NCI-H524 treated with DMSO at 0.1 percent for 48 hours (cell line): Measurements from ENCODE around the gene OST4.
A peak's percentile ranks its signal among the peaks of the same experiment; 100 is the strongest.
"Not testable (repeated sequence)": the region's sequence is repeated elsewhere in the genome, so short reads cannot be mapped to it uniquely, and the experiment has no call there.

Experiments used
- DNase-seq: peaks from one replicate; lab custom pipeline; 2025; lab: John Stamatoyannopoulos, UW

OST4 gene

DNA sequence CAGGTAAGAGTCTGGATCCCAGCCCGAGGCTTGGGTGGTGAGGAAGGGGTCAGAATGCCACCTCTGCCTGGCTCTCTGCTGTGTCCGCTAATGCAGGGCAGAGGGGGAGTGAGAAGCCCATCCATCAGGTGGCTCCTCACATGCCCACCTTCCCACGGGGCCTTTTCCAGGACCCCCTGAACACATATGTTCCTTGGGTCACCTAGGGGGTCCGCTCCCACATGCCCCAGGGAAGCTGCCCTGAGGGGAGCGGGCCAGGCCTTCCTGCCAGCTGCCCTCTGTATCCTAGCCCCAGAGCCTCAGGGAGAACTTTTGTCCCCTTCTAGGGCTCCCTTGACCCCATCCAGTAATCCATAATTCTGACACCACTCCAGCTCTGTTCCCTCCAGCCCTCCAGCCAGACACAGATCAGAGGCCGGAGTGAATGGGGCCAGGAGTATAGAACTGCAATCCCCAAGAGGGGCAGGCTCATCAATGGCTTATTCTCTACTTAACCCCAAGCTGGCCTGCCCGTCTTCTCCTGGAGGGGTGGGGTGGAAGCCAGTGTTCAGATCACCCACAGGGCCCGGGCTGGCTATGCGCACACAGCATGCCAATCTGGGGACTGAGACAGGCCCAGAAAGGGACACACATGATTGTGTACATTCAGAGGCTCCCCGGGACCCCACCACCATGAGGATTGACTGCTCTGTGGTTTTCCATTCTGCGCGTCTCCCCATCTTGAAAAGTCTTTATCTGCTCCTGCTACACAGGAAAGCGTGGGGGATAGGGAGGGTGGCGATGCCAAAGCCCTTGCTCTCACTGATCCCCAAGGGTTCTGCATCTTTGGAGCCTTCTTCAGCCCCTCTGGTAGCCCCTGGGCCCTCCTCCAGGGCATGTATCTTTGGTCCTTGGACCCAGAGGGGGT is 8.0 kb upstream of the OST4 start:
- DNase-seq, result no peak

DNA sequence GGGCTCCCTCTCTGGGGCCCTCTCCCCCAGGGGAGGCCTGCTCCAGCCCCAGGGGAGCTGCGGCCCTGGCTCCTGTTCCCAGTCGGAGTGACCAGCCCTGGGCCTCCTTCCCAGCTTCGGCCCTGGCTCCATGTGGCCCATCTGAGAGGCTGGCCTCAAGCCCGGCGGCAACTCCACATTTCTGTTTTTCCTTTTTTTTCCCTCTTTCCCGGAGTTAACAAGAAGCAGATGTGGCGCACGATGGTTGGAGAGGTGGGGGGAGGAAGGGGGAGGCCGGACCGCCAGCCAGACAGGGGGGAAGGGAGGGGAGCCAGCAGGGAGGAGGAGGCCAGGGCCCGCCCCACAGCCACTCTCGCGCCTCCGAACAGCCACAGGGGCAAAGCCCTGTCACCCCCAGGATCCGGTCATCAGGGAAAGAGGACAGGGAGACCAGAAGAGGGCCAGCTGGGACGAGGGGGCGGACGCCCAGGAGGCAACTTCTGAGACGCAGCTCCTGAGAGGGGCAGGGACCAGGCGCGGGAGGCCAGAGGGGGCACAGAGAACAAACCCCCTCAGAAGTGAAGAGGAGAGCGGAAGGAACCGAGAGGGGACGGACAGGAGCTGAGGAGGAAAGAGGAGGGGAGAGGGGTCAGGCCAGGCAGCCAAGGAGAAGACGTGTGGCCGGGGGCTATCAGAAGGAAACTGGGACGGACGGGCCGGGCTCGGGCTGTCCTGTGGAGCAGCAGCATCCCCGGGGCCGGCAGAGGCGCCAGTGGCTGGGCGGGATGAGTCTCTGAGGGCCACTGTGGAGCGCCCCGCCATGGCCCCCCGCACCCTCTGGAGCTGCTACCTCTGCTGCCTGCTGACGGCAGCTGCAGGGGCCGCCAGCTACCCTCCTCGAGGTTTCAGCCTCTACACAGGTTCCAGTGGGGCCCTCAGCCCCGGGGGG is 7.1 kb upstream of the OST4 start, which contains the start of gene EMILIN1:
Gene EMILIN1, plus strand, starts transcription at position 349 of the 928 bp plus-strand sequence. Its CDS starts 451 bp downstream, at position 800.
- DNase-seq, result no peak

DNA sequence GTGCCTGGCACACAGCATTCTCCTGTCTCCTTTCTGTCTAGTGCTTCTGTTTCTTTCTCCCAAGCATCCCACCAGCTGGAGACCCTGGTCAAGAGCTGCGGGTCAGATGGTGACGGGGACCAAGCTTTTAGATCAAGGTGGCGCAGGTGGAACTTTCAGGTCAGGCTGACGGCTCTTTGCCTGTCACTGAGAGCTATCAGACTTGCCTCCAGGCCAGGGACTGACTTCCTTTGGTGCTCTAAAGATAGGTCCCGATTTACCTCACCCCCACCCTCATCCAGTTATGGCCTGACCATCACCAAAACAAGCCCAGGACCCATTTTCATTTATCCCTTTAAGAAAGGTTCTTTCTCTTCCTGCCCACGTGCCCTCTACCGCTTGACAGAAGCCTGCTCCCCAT is 5.8 kb upstream of the OST4 start:
- DNase-seq, result no peak

DNA sequence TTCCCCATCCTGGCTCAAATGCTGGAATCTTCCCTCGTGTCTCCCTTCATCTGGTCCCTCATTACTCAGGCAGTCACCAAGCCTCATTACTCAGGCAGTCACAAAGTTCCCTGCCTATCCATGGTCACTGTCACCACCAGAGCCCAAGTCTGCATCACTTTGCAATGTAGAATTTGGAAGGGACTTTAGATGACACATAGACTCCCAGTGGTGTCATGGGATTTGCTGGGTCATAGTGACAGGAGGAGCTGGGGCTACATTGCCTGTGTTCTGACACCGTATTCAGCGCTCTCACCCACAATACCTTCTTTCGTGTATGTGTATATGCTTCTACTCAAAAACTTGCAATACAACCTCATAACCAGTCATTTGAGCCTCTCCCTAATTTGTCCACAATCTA is 4.9 kb upstream of the OST4 start:
- no peak for DNase-seq

DNA sequence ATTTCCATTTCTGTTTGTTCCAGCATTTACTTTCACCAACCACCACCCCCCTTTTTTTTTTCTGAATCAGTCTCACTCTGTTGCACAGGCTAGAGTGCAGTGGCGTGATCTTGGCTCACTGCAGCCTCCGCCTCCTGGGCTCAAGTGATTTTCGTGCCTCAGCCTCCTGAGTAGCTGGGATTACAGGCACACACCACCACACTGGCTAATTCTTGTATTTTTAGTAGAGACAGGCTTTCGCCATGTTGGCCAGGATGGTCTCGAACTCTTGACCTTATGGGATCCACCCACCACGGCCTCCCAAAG is 4.1 kb upstream of the OST4 start:
- DNase-seq, result not testable (repeated sequence)

DNA sequence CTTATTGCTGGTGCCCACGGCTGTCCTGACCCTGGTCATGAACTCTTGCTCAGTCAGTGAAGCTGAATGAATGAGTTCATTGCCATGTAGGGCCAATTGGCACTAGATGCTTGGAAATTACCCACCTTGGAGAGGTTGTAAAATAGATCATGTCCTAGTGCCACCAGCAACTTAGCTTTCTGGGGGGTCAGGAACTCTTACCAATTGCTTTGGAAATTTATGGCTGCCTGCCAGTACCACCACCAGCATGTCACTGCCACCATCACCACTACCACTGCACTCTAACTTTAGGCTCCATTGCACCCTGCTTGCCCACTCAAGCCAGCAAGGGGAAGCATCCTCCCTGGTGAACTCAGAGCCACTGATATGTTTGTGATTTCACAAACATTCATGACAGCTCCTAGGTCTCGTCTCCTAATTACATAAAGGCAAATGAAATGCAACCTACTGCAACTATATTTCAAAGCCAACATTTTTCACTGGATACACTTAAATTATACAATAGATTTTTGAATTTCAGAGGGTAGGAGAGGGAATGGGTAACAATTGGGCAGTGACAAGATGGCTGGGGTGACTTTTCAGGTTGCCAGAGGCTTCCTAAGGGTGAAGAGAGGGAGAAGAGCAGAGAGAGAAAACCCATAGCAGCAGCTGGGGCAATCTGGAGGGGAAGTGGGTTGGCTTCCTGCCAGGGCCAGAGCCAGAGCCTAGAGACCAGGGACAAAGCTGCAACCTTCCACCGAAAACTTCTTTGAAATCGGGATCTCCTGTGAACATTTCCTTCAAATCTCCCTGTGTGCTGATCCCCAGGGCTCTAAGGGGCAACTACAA is 3.5 kb upstream of the OST4 start:
- no peak for DNase-seq

DNA sequence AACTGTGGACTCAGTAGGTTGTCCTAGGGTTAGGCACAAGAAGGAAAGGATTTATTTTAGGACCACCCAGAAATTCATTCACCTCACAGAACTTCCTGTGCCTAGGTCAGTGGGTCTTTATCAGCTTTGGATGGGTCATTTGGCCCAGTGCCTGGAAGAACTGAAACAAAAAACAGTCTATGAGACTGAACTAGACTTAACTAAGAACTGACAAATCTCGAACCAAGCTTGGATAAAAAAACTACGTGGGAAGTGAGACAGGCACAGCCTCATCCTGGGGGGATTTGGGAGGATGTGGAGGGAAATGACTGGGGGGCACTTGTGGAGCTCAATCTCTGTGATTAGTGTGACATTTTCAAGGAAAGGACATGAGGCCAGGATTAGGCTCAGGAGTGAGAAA is 2.3 kb upstream of the OST4 start:
- no peak for DNase-seq

DNA sequence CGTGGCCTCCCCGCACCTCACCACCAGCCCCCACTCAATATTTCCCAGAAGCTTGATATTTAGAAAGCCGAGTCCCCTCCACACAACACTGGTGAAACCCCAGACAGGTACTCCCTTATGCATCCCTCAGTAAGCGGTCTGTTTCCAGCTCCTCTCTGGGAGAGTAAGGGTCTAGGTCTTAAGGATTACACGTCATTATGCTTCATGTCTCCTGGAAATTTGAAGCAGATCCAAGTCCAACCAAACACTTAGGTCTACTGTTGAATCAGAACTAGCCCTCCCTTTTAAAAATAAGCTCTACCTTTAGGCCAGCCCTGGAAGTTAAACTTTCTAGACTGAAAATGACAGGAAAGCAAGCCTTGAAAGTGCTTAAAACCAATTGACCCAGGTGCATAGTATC is 1.5 kb upstream of the OST4 start:
- DNase-seq, result no peak

DNA sequence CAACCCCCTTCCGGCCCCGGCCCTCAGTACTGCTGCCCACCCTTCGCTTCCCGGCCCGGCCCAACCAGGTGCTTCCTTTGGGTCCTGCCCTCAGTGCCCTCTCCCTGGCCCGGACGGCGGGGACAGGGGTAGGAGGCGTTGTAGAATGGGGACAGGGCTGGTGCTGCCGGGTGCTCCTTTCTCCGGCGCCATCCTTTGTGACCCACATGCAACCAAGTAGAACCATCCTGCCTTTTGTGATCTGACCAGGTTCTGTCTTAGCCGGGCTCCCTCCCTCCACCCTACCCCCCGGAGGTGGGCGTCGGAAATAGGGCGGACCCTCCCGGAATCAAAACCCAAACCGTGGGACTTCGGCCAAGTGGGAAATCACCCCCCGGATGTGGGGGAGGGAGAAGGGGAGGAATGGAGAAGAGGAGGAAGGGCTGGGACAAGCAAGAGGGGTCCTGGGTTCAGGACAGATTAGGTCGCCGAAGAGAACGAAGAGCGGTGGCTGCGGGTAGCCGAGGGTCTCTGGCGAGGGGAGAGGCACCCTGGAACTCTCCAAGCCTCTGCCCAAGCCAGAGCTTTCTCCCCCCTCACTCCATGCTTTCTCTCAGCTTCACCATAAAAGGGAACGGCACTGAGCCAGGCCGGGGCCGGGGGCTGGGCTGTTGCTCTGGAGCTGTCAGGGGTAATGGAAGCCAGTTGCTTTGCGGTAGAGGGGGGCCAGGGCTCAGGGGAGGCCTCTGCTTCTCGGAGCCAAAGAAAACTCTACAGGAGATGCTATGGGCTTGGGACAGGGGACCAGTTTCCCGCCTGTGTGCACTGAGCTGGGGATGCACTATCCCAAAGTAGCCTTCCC is 756 bp upstream of the OST4 start:
- DNase-seq, result no peak

DNA sequence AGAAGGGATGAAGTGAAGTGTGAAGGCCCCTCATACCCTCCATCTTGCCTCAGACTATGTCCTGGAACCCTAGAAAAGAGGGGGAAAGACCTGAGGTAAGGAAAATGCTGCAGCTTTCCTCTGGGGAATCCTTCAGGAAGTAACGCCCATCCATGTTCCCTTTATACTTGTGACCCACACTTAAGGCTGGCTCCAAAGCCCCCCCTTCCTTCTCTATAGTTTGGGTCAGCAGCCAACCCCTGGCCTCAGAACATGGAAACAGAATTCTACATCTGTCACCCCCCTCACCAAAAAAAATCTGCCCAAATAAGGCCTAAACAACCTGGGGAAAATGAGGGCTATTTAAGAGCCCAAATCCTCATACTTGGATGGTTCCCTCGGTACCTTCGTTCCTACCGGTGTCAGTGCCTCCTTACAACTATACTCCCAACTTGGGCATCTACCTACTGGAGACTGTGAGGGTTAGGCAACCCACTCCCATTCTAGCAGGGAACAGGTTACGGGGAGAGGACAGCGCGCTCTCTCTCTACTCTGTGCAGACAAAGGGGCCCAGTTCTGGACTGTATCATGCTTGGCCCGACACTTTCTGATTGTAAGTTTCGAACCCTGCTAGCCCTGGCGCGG is 689 bp downstream of the OST4 start:
- no peak for DNase-seq

DNA sequence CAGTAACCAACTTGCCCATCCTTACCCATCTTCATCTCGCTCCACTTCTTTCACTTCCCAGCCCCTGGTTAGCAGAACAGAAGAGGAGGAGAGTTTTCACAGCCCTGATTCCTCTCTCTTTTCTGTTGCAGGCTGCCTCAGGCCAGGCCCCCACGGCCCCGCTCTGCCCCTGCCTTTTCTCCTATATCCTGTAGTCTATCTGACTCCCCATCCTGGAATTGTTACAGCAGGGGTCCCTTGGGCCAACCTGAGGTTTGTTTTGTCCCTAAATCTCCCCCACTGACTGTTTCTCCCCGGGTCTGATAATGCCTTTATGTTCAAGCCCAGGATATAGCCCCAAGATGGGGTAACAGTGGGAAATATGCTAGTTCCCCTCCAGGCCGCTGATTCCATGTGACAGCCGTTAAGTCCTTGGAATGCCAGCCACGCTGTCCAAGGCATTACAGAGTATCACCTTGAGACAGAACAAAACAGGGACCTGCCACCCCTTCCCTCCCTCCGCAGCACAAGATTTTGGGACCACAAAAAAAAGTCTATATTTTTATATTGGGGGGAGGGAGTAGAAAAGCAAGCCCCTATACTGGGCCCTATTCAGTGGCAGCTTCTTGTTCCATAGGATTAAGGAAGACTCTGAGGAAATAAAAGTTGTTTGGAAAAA is 1.4 kb downstream of the OST4 start:
- no peak for DNase-seq

DNA sequence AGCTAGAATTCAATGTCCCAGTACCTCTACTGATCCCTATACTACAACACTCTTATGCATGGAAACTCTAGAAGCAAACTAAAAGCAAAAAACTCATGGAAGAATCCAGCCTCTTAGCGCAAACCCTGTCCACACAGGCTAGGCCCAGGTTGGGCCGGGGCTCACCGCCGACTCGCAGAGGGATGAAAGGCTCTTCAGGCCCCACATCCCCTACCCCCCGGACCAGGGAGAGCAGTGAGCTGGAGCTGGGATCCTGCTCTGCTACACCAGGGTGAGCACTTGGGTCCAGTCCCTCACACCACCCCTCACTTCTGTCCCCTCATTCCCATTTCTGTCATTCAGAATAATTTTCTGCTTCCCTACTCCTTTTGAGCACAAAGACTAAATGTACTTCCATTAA is 2.0 kb downstream of the OST4 start:
- no peak for DNase-seq

DNA sequence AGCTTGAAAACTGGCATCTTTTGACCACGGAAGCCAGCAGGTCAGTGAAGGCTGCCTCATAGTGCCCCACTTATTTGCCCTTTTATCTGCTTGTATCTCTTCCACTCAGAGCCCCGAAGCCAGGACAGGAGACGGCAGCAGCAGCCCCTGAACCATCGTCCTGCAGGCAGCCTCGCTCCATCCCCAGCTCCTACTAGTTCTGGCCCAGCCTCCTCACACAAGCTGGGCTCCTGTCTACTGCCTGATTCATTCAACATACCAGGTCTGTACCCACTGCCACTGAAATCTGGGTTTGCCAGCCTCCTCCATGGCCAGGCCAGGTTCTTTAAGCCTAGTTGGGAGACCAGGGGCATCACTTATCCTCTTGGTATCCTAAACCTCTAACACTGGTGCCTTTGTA is 4.1 kb downstream of the OST4 start:
- no peak for DNase-seq

DNA sequence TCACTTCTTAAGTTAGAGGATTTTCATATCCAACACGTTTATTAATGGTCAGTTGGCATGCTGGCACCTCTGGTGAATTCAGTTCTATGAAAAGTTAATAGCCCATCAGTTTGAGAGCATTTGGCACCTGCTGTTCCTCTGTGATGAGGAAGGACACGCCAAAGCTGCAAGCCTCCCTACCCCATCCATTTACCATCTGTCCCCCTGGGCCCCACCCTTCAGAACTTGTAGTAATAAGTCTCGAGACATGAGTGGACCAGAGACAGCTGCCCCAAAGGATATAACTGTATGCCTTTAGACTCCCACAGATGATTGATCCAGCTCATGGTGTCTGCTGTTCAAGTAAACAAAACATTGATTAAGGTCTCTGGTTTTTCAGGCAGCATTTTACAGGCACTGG is 6.3 kb downstream of the OST4 start:
- DNase-seq, result peak; percentile 83

DNA sequence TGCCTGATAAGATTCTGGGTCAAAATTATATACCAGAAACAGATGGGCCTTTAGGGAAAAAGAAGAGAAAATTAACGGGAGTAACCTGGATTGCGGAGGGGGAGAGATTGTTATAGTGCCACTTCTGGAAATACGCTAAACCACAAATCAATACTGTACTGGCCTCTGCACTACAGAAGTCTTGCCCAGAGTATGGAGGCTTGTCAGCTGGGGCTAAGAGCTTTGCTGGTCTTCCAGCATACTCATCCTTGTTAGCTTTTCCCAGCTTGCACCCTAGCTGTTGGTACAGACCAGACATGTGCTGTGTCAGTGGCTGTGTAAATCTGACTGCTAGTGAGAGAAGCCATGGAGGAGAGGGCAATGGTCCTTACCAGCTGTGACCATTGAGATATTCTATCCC is 11.1 kb downstream of the OST4 start:
- no peak for DNase-seq

DNA sequence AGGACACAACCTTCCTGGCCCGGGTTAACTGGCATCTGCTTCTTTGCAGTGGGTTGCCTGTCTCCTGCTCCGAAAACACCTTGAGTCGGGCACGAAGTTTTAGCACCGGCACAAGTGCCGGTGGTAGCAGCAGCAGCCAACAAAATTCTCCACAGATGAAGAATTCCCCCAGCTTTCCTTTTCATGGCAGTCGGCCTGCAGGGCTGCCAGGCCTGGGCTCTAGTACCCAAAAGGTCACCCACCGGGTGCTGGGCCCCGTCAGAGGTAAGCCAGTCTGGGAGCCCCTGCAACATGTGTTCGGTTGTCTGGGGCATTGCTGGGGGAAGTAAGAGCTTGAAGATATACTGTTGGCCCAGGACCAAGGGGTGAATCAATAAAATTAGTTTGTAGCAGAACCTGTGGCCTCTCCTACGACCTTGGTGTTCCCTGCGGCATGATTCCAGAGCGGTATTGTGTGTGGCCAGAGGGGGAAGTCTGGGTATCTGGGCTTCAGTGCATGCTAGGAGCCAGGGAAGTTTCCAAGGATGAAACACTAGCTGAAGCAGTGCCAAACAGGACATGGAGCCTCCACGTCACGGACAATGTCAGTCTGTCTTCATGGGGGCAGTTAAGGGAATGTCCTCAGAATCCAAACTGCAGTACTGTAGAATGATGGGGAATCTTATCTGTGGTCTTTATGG is 12.2 kb downstream of the OST4 start:
- DNase-seq, result no peak

DNA sequence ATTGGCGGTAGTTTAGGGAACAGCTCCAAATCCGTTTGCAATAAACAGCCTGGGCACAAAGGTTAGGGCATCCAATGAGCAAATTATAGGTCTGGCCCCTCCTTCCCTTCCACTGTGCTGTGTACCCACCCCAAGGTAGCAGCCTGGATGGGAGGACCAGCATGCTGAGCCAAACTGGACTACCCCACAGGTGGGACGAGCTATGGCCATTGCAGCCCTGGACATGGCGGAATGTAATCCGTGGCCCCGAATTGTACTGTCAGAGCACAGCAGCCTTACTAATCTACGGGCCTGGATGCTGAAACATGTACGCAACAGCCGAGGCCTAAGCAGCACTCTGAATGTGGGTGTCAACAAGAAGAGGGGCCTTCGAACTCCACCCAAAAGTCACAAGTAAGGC is 13.2 kb downstream of the OST4 start:
- no peak for DNase-seq

DNA sequence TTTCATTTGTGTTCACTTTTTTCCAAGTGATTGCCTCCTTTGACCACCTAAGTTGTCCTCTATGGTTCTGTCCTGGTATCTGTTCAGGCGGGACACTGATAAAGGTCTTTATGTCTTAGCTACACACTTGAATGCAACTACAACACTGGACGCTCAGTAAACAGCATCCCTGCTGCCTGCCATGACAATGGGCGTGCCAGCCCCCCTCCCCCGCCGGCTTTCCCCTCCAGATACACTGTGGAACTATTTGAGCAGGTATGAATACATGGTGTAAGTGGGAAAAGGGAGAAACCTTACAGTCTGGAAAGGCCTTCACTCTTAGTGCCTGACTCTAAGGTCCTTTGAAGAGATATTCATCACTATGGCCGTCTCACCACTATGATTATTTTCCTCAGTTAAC is 14.3 kb downstream of the OST4 start:
- no peak for DNase-seq

DNA sequence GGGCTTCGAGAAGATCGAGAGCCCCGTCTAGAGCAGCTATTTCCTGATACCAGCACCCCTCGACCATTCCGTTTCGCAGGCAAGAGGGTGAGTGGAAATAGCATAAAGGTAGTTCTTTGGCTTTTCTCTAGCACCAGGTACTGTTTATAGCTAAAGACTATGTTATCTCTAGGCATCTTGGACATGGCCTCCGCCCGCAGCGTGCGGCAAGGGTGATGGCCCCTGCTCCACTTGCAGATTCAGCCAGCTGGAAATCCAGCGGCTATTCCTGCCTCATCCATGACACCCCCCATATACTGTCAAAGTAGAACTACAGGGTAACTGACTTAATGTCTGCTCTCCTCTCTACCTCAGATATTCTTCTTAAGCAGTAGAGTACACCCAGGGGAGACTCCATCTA is 16.7 kb downstream of the OST4 start:
- DNase-seq, result no peak

DNA sequence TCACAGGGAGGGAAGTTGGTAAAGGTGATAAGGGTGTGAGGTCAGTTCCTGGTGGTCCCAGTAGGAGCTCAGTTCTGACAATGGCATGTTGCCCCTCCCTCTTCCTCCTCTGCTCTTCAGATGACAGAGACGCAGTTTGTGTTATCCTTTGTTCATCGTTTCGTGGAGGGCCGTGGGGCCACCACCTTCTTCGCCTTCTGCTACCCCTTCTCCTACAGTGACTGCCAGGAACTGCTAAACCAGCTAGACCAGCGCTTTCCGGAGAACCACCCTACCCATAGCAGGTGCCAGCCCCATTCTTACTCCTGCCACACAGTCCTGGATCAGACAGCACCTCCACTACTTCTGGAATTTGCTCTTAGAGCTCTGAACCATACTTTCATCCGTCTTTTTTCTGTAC is 17.7 kb downstream of the OST4 start:
- DNase-seq, result no peak
